NCI-H2171 (cell line): ENCODE results near the gene SPATA17.

Experiments
- DNase-seq: peaks from one replicate; lab custom pipeline; 2025; lab: John Stamatoyannopoulos, UW

Gene SPATA17

GRCh38 chr1:217681806-217682205 lies 50.7 kb downstream of the SPATA17 start:
- no peak for DNase-seq

- DNase-seq = no peak
Measured at GRCh38 chr1:217687511-217687910, 56.4 kb downstream of the SPATA17 start.

- peak; percentile 25 for DNase-seq
Measured at GRCh38 chr1:217696140-217696539, 65.0 kb downstream of the SPATA17 start.

GRCh38 chr1:217703326-217703725 lies 72.2 kb downstream of the SPATA17 start:
- no peak for DNase-seq

- DNase-seq = no peak
Measured at GRCh38 chr1:217712925-217713597, 81.9 kb downstream of the SPATA17 start.

- no peak for DNase-seq
Measured at GRCh38 chr1:217715681-217716080, 84.5 kb downstream of the SPATA17 start.

- no peak for DNase-seq
Measured at GRCh38 chr1:217717959-217718358, 86.8 kb downstream of the SPATA17 start.

GRCh38 chr1:217718873-217719272 lies 87.7 kb downstream of the SPATA17 start:
- DNase-seq = no peak

- DNase-seq = no peak
Measured at GRCh38 chr1:217721692-217722091, 90.5 kb downstream of the SPATA17 start.

GRCh38 chr1:217734973-217735372 lies 103.8 kb downstream of the SPATA17 start:
- DNase-seq = no peak

- DNase-seq = peak; percentile 20
Measured at GRCh38 chr1:217747156-217747769, 116.1 kb downstream of the SPATA17 start.

- no peak for DNase-seq
Measured at GRCh38 chr1:217769768-217770167, 138.6 kb downstream of the SPATA17 start.

GRCh38 chr1:217770918-217771317 lies 139.8 kb downstream of the SPATA17 start:
- no peak for DNase-seq

- DNase-seq = no peak
Measured at GRCh38 chr1:217776693-217777092, 145.5 kb downstream of the SPATA17 start.

GRCh38 chr1:217781056-217781455 lies 149.9 kb downstream of the SPATA17 start:
- no peak for DNase-seq

- DNase-seq = no peak
Measured at GRCh38 chr1:217791091-217791490, 159.9 kb downstream of the SPATA17 start.

GRCh38 chr1:217805792-217806191 lies 174.6 kb downstream of the SPATA17 start:
- DNase-seq = no peak

- DNase-seq = no peak
Measured at GRCh38 chr1:217812175-217812574, 181.0 kb downstream of the SPATA17 start.

GRCh38 chr1:217813031-217813430 lies 181.9 kb downstream of the SPATA17 start:
- DNase-seq = no peak

GRCh38 chr1:217837691-217838090 lies 206.5 kb downstream of the SPATA17 start:
- DNase-seq = no peak

- no peak for DNase-seq
Measured at GRCh38 chr1:217839161-217839560, 208.0 kb downstream of the SPATA17 start.

- DNase-seq = no peak
Measured at GRCh38 chr1:217846733-217847132, 215.6 kb downstream of the SPATA17 start.

- DNase-seq = no peak
Measured at GRCh38 chr1:217847643-217848042, 216.5 kb downstream of the SPATA17 start.
